Glutamatergic neuron (in vitro differentiated cells): Measurements from ENCODE around the gene LSAMP. TPM values are rescaled to one million over a fixed set of nuclear protein-coding genes. Genes with fewer than 3 reads are reported as not detected.

ENCODE experiments used
- DNase-seq: peaks from one replicate; pipeline ENCODE4 v3.0.0; 2022
- H3K27ac Mint-ChIP-seq: one replicate; pipeline ENCODE4 v1.8.0; 2020; ENCODE audit warnings: mild to moderate bottlenecking, mixed read lengths, inconsistent platforms; ENCODE audit not compliant: unreplicated experiment
- H3K27me3 Mint-ChIP-seq: one replicate; pipeline ENCODE4 v1.8.0; 2020; ENCODE audit warnings: mild to moderate bottlenecking, moderate library complexity, mixed read lengths, inconsistent platforms; ENCODE audit not compliant: unreplicated experiment
- H3K36me3 Mint-ChIP-seq: one replicate; pipeline ENCODE4 v1.8.0; 2020; ENCODE audit warnings: mild to moderate bottlenecking, mixed read lengths, inconsistent platforms; ENCODE audit not compliant: unreplicated experiment
- H3K4me1 Mint-ChIP-seq: one replicate; pipeline ENCODE4 v1.8.0; 2020; ENCODE audit warnings: mild to moderate bottlenecking, low read depth, mixed read lengths, inconsistent platforms; ENCODE audit not compliant: unreplicated experiment
- H3K4me3 Mint-ChIP-seq: one replicate; pipeline ENCODE4 v1.8.0; 2020; ENCODE audit warnings: mild to moderate bottlenecking, mixed read lengths, inconsistent platforms; ENCODE audit not compliant: unreplicated experiment
- H3K9me3 Mint-ChIP-seq: one replicate; pipeline ENCODE4 v1.8.0; 2020; ENCODE audit warnings: mild to moderate bottlenecking, moderate library complexity, mixed read lengths, inconsistent platforms; ENCODE audit not compliant: unreplicated experiment
- CTCF ChIP-seq: fragments of 200-600 bp; sonication (generic); IDR thresholded peaks from one replicate; pipeline ENCODE4 v1.5.0; 2021; ENCODE audit not compliant: partially characterized antibody, unreplicated experiment
- total RNA-seq: library from RNA; stranded (reverse); fragmentation: NEBNext Ultra II Directional; extraction: Animal tissue kit (Norgen Biotek cat#: 25700); gene quantifications from one replicate; pipeline ENCODE4 v1.2.1, GENCODE V29; 2021; ENCODE audit not compliant: unreplicated experiment

LSAMP gene
- total RNA-seq, 1 donor from 2014 or later = 67.1 TPM

- Mint-ChIP-seq H3K9me3 (peaks cover 1% of the 10 kb centered on the region), H3K36me3 (no peaks in the 10 kb centered on the region), H3K4me3 (no peak overlapping the region), H3K4me1 (peaks cover 34% of the 10 kb centered on the region), H3K27me3 (peaks cover 2% of the 10 kb centered on the region), H3K27ac (no peak overlapping the region)
- no peak for DNase-seq
- no peak for TF ChIP-seq CTCF
These were observed 147.1 kb downstream of the LSAMP start for GRCh38 chr3:116298151-116298550.

- DNase-seq = no peak
- Mint-ChIP-seq H3K9me3 (no peaks in the 10 kb centered on the region), H3K27ac (peak overlapping the region; percentile 57), H3K36me3 (no peaks in the 10 kb centered on the region), H3K4me3 (no peak overlapping the region), H3K27me3 (no peaks in the 10 kb centered on the region), H3K4me1 (peaks cover 15% of the 10 kb centered on the region)
- TF ChIP-seq CTCF = no peak
These were observed 154.1 kb downstream of the LSAMP start for GRCh38 chr3:116291141-116291540.

DNA sequence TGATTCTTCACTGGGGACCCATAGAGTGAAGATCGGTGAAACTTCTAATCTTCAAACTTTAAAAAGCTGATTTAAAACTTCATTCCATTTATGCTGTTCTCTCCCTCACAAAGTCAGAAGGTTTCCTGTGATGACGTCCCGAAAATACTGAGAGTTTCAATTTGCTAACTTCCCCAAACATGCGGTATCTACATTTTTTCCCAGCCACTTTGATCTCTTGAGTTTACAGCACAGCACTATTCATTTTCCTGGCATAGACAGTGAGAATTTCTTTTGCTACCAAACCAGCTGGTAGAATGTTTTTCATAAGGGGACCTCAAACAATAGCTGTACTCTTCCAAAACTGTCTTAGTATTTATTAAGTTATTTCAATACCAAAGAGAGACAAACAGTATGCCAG lies 156.8 kb downstream of the LSAMP start:
- no peak for TF ChIP-seq CTCF
- no peaks in the 10 kb centered on the region for H3K9me3 Mint-ChIP-seq
- no peak overlapping the region for H3K27ac Mint-ChIP-seq
- no peaks in the 10 kb centered on the region for H3K27me3 Mint-ChIP-seq
- H3K36me3 Mint-ChIP-seq = no peaks in the 10 kb centered on the region
- no peak for DNase-seq
- H3K4me3 Mint-ChIP-seq = no peak overlapping the region
- H3K4me1 Mint-ChIP-seq = peaks cover 15% of the 10 kb centered on the region

GRCh38 chr3:116285781-116286421 lies 159.4 kb downstream of the LSAMP start:
- Mint-ChIP-seq H3K36me3 (no peaks in the 10 kb centered on the region), H3K4me1 (peaks cover 5% of the 10 kb centered on the region), H3K27me3 (no peaks in the 10 kb centered on the region), H3K4me3 (no peak overlapping the region), H3K27ac (no peak overlapping the region), H3K9me3 (no peaks in the 10 kb centered on the region)
- DNase-seq = no peak
- no peak for TF ChIP-seq CTCF

- no peaks in the 10 kb centered on the region for H3K27me3 Mint-ChIP-seq
- no peaks in the 10 kb centered on the region for H3K36me3 Mint-ChIP-seq
- no peak for TF ChIP-seq CTCF
- no peak for DNase-seq
- no peaks in the 10 kb centered on the region for H3K9me3 Mint-ChIP-seq
- peaks cover 3% of the 10 kb centered on the region for H3K4me1 Mint-ChIP-seq
- no peak overlapping the region for H3K4me3 Mint-ChIP-seq
- H3K27ac Mint-ChIP-seq = no peak overlapping the region
These were observed 163.8 kb downstream of the LSAMP start for GRCh38 chr3:116281313-116282143.
